GM20431 (cell line): ENCODE results near the gene GLOD5.

Experiments used
- in situ Hi-C: fragments of 300-500 bp; cut with MseI, MboI; formaldehyde crosslinking; loops from one replicate; pipeline ENCODE4 v1.15.0; 2020; ENCODE audit warnings: low sequenced_read_pairs; ENCODE audit not compliant: unreplicated experiment

Gene GLOD5

DNA sequence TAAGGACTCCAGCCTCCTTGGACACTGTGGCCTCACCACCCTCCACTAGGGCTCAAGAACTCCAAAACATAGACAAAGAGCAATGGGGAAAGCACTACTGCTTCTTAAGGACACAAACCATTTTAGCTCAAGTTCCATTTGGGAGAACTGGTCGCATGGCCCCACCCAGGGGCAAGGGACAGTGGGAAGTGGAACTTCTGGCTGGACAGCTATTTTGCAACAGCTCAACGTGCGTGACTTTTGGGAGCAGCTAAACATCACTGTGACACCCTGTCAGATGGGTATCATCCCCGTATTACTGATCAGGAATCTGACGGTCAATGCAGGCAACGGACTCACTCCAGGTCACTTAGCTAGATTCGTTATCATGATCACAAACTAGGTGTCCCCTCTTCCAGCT, 9.0 kb upstream of the GLOD5 start:
- in situ Hi-C loops = no loop called here

- in situ Hi-C loops = no loop called here
Observed at GRCh38 chrX:48753708-48754228, 7.8 kb upstream of the GLOD5 start.

DNA sequence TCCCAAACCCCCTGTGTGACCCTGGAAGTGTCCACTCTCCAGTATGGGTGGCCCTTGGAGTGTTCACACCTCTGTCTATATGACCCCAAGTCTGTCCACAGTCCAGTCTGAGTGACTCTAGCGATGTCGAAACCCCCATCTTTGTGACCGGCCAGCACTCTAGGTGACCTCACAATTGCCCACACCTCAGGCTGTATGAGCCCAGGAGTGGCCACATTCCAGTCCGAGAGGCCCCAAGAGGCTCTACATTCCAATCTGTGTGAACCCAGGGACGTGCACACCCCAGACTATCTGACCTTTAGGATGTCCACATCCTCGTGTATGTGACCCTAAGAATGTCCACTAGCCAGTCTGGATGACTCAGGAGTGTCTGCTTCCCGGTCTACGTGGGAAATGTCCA, 7.3 kb upstream of the GLOD5 start:
- in situ Hi-C loops = no loop called here

DNA sequence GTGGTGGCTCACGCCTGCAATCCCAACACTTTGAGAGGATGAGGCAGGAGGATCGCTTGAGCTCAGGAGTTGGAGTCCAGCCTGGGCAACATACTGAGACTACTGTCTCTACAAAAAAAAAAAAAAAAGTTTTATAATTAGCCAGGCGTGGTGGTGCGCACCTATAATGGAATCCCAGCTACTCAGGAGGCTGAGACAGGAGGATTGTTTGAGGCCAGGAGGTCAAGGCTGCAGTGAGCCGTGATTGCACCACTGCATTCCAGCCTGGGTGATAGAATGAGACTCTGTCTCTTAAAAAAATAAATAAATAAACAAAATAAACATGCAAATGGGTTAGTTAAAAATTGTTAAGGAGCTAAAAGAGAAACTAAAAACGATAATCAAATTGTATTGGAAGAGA, 7.7 kb downstream of the GLOD5 start:
- in situ Hi-C loops = no loop called here

DNA sequence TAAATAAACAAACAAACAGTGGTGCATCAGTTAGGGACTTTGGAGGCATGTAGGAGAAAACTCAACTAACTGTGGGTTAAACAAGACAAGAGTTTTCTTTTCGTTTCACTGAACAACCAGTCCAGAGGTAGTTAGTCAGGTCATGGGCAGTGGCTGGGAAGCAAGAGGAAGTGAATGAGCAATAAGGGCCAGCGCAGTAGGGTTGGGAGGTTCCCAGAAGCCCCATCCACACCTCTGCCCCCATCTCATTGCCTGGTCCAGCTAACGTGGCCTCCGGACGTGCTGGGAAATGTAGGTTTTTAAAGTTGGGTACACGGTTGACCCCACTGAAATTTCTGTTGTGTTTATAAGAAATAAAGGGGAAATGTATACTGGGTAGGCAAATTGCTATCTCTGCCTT, 8.7 kb downstream of the GLOD5 start:
- in situ Hi-C loops = no loop called here

DNA sequence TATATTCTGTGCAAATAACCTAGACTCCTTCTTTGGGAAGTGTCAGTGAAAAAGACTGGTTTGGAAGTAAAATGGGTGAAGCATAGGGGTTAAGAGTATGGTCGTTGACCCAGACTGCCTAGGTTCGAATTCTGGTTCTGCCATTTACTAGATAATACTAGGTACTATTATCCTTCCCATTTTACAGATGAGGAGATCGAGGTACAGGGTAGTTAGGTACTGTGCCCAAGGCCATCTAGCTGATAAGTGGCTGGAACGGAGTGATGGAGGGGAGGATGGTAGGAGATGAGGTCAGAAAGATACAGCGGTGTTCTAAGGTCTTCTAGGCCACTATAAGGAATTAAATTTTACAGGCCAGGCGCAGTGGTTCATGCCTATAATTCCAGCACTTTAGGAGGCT, 11.1 kb downstream of the GLOD5 start:
- in situ Hi-C loops = no loop called here

DNA sequence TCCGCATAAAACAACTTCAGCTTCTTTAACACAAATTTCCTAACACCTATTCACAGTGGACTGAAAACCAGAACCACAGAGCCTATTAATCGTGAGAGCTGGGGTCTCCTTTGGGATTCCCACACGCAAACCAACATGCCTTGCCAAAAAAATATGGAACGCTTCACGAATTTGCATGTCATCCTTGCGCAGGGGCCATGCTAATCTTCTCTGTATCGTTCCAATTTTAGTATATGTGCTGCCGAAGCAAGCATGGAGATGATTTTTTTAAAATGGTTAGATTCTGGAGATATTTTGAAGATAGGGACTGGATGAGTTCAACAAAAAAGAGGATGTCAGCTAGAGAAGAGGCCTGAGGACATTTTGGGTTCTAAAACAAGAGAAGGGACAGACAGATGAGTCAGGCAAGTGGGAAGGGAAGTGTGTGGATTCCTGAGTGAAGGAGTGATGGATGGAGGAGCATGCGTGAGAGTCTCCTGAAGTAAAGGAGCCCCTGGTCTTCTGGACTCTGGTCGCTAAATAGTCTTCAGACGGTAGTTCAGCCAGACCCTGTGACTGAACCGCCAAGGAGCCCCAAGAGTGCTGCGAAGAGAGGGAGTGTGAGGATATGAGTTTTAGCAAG, 15.4 kb downstream of the GLOD5 start:
- in situ Hi-C loops = no loop called here

- in situ Hi-C loops = no loop called here
Observed at GRCh38 chrX:48779399-48779798, 17.9 kb downstream of the GLOD5 start.

DNA sequence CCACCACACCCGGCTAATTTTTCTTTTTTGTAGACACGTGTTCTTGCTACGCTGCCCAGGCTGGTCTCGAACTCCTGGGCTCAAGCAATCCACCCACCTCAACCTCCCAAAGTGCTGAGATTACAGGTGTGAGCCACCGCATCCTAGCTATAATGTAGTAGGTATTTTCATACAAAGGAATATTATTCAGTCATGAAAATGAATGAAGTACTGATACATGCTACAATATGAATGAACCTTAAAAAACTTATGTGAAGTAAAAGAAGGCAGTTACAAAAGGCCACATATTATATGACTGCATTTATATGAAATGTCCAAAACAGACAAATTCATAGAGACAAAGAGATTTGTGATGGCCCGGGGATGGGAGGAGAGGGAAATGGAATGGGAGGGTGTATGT, 20.2 kb downstream of the GLOD5 start:
- in situ Hi-C loops = no loop called here

DNA sequence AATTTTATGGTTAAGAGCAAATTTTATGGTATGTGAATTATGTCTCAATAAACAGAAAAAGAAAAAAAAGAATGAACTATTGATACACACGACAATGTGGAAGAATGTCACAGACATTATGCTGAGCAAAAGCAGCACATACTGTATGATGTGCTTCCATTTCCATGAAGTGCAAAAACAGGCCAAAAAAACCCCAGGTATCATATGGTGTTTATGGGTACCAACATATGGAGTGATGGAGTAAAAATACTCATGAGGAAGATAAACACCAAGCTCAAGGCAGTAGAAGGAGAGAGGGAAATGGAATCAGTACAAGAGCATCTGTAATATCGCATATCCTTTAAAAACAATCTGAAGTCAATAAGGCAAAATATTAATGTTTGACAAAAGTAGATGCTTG, 20.7 kb downstream of the GLOD5 start:
- in situ Hi-C loops = no loop called here

GRCh38 chrX:48782795-48783194, 21.2 kb downstream of the GLOD5 start:
- in situ Hi-C loops = no loop called here

GRCh38 chrX:48784726-48785125, 23.2 kb downstream of the GLOD5 start:
- in situ Hi-C loops = no loop called here

DNA sequence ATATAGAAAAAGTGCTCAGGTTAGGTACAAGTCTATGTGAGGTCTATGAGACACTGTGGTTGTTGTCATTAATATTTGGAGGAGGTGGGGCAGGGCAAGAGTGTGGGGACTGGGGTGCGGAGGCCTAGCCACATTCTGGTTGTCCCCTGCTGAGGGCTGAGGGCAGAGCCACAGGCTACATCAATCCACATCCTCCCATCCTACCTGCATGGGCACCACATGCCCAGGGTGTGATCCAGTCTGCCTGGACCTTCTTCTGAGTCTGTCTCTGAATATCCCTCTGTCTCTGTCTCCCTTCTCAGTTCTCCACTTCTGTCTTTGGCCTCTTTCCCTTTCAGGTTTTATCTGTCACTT, 23.6 kb downstream of the GLOD5 start:
- in situ Hi-C loops = no loop called here

- in situ Hi-C loops = no loop called here
Observed at GRCh38 chrX:48785540-48786214, 24.1 kb downstream of the GLOD5 start.

GRCh38 chrX:48786341-48786800, 24.8 kb downstream of the GLOD5 start, which contains the start of gene GATA1:
Gene GATA1, plus strand, starts transcription at chrX:48786590. Its CDS starts 4,520 bp downstream, at chrX:48791110.
- in situ Hi-C loops = no loop called here

DNA sequence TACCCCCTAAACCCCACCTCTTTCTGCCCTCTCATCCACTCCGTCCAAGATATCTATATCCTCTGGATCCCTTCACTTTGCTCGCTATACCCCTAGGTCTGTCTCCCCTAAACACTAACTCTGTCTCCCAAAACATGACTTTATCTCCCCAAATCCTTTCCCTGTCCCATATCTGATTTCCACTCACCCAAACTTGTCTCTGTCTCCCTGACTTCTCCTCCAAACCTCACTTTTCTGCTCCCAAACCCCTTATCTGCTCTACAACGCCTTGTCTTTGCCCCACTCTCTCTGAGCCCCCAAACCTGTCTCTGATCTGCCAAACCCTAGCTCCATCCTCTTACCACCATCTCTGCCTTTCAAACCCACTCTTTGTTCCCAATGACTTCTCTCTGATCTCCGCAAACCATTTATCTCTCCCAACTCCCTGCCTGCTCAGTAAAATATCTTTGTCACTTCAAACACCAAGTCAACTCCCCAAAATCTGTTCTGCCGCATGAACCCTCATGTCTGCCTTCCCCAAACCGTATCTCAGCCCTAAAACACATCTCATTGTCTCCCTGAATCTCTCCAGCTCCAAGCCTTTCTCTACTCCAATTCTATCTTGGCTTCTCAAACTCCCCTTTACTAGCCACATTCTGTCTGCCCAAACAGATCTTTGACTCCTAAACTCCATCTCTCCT, 25.4 kb downstream of the GLOD5 start:
- in situ Hi-C loops = no loop called here

GRCh38 chrX:48787505-48788443, 26.2 kb downstream of the GLOD5 start:
- in situ Hi-C loops = no loop called here

DNA sequence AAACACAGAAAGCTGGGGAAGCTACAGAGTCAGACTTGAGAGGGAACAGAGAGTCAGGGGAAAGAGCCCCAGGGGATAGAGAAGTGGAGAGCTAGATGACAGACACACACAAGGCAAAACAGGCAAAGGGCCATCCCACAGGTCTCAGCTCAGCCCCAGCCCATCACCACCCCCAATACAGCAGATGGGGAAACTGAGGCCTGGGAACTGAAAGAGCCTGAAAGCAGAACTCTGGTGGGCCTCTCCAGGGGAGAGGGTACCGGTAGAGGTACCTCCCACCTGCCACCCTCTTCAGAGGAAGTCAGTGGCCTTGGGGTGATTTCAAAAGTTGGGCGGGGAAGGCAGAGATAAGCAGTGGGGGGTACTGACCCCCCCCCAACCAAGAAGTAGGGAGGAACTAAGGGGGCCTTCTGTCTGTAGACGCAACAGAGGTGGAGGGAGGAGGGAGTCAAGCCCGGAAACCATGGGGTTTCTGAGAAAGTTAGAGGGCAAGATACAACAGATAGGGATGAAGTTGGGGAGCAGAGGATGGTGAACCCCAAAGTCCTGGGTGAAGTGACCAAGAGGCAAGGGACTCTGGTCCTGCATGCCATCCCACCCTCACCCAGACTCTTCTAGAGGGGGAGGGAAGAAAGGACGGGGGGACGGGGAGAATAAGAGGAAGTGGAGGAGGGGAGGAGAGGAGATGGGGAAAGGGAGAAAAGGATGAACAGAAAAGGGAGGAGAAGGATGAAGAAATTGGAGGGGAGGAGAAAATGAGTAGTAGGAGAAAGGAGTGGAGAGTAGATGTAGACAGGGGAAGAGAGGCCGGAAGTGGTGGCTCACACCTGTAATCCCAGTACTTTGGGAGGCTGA, 28.0 kb downstream of the GLOD5 start:
- in situ Hi-C loops = no loop called here

DNA sequence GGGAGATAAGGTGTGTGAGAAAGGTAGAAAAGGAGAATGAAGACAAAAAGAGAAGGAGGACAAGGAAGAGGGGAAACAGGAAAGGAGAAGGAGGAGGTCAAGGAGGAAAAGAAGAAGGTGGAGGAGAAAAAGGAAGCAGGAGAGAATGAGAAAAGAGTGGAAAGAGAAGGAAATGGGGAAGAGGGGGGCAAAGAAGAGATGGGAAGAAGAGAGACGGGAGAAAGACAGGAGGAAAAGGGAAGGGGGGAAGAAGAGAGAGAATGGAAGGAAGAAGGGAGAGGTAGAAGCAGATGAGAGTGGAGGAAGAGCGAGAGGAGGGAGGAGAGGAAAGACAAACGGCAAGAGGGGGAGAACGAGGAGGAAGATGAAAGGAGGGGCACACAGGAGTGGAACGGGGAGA, 28.9 kb downstream of the GLOD5 start:
- in situ Hi-C loops = no loop called here
